ENCODE data around the gene NPPB.

DNA sequence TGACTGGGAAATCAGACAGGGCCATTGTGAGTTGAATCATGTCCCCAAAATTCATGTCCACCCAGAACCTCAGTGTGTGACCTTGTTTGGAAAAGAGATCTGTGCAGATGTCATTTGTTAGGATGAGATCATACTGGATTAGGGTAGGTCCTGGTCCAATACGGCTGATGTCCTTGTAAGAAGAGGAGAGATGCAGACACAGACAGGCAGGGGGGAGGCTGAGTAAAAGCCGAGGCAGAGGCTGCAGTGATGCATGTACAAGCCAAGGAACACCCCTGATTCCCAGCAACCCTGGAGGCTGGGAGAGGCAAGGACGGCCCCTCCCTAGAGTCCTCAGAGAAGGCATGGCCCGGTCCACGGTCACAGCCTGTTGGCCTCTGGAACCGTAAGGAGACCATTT lies 15.9 kb upstream of the NPPB start:
- TF ChIP-seq, protein P1, sequence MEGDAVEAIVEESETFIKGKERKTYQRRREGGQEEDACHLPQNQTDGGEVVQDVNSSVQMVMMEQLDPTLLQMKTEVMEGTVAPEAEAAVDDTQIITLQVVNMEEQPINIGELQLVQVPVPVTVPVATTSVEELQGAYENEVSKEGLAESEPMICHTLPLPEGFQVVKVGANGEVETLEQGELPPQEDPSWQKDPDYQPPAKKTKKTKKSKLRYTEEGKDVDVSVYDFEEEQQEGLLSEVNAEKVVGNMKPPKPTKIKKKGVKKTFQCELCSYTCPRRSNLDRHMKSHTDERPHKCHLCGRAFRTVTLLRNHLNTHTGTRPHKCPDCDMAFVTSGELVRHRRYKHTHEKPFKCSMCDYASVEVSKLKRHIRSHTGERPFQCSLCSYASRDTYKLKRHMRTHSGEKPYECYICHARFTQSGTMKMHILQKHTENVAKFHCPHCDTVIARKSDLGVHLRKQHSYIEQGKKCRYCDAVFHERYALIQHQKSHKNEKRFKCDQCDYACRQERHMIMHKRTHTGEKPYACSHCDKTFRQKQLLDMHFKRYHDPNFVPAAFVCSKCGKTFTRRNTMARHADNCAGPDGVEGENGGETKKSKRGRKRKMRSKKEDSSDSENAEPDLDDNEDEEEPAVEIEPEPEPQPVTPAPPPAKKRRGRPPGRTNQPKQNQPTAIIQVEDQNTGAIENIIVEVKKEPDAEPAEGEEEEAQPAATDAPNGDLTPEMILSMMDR (IDR thresholded peaks at IDR 0.05), result no peak
- no peak for TF ChIP-seq POLR2A (IDR thresholded peaks at IDR 0.05)

Data from uterus (tissue), 2 donors.